Adrenal gland (tissue), 12 donors: Measurements from ENCODE around the gene RPS5. TPM values are rescaled to one million over a fixed set of nuclear protein-coding genes. Genes with fewer than 3 reads are reported as not detected.
"Not testable (repeated sequence)": the region's sequence is repeated elsewhere in the genome, so short reads cannot be mapped to it uniquely, and the experiment has no call there.

ENCODE experiments used
- DNase-seq, 7 donors: peaks; one replicate each; pipeline ENCODE4 v3.0.0-alpha.2; 2019 to 2020
- H3K27ac ChIP-seq, 5 donors: fragments of 200-600 bp; sonication (generic) in 4 of 5; 1 replicate in 3 of 5; 2 replicates in 2 of 5; pipeline versions ENCODE4 v1.5.1 to v1.8.0; 2016 to 2020; ENCODE audit warnings: mild to moderate bottlenecking in 1 of 5
- H3K27me3 ChIP-seq: fragments of 200-600 bp; 2 replicates; pipeline ENCODE4 v1.8.0; 2021
- H3K36me3 ChIP-seq, 2 donors: fragments of 200-600 bp; replicated peaks in 1 of 2; 1 replicate in 1 of 2; 2 replicates in 1 of 2; pipeline versions ENCODE4 v1.5.1 to v1.8.0; 2018 to 2022
- H3K4me1 ChIP-seq, 2 donors: fragments of 200-600 bp; replicated peaks in 1 of 2; 1 replicate in 1 of 2; 2 replicates in 1 of 2; pipeline versions ENCODE4 v1.5.1 to v1.8.0; 2018 to 2021
- H3K4me3 ChIP-seq, 4 donors: fragments of 200-600 bp; sonication (generic) in 3 of 4; one replicate each; pipeline ENCODE4 v1.5.1; 2016 to 2018
- H3K9me3 ChIP-seq, 3 donors: fragments of 200-600 bp; sonication (generic) in 1 of 3; replicated peaks in 1 of 3; 1 replicate in 2 of 3; 2 replicates in 1 of 3; pipeline versions ENCODE4 v1.5.1 to v1.8.0; 2016 to 2021
- POLR2A ChIP-seq, 2 donors: fragments of 450-650 bp; IDR thresholded peaks; one replicate each; pipeline ENCODE4 v1.6.1; 2017; ENCODE audit warnings: antibody characterized with exemption in 2 of 2, mild to moderate bottlenecking in 2 of 2, moderate library complexity in 1 of 2
- WGBS, 4 donors: extraction: QIAGEN DNeasy Blood & Tissue Kit in 2 of 4; methylation state at CpG; one replicate each; pipeline versions ENCODE4 v1.1.5 to v1.1.7; 2013 to 2017; 5-methylcytosine and 5-hydroxymethylcytosine counted together
- intact Hi-C, 2 donors: fragments of 100-400 bp; cut with DNase I; formaldehyde crosslinking; loops; one replicate each; pipeline versions ENCODE4 v1.14.1 to v1.15.0; 2022 to 2023
- polyA plus RNA-seq, 3 donors: library from polyadenylated mRNA; stranded (reverse); fragments of 200-250 nt in 2 of 3; fragments of 350-450 nt in 1 of 3; fragmentation: Illumina TruSeq in 1 of 3; extraction: RNeasy Lipid Tissue Mini Kit (QIAGEN cat#74804) in 1 of 3; gene quantifications; one replicate each; pipeline ENCODE4 v1.2.3, GENCODE V29; 2013 to 2014
- total RNA-seq, 9 donors: library from RNA; depleted of rRNA in 4 of 9; stranded (reverse); fragments of >200 nt in 4 of 9; fragments of 120-200 nt in 1 of 9; fragmentation: NEBNext Ultra II Directional in 1 of 9; extraction: Animal tissue kit (Norgen Biotek cat#: 25700) in 1 of 9; gene quantifications; one replicate each; pipeline versions ENCODE4 v1.1.0 to v1.2.4, GENCODE V29; 2013 to 2023
- TF ChIP-seq, protein P1 (sequence below), 6 experiments: fragments of 450-650 bp in 4 of 6; fragments of 200-600 bp in 2 of 6; sonication (generic) in 1 of 6; IDR thresholded peaks; 1 replicate in 5 of 6; 2 replicates in 1 of 6; pipeline versions ENCODE4 v1.5.1 to v1.8.0; 2016 to 2021; ENCODE audit warnings: antibody characterized with exemption in 6 of 6, mild to moderate bottlenecking in 2 of 6, moderate library complexity in 1 of 6
- donor health status: healthy with polysubstance abuse.
- donor health status: Bipolar disorder and iron deficiency.
- donor health status: DM: yes; HTN: yes; CAD: no.
- donor health status: DM: no; HTN: no; CAD: no.
- donor health status: DM: no; HTN: no; CAD: no.
- donor health status: DM: yes; HTN: yes; CAD: no.

RPS5 gene
- total and polyA plus RNA-seq, 12 donors = 555 to 1,999 (median 1,094) TPM

DNA sequence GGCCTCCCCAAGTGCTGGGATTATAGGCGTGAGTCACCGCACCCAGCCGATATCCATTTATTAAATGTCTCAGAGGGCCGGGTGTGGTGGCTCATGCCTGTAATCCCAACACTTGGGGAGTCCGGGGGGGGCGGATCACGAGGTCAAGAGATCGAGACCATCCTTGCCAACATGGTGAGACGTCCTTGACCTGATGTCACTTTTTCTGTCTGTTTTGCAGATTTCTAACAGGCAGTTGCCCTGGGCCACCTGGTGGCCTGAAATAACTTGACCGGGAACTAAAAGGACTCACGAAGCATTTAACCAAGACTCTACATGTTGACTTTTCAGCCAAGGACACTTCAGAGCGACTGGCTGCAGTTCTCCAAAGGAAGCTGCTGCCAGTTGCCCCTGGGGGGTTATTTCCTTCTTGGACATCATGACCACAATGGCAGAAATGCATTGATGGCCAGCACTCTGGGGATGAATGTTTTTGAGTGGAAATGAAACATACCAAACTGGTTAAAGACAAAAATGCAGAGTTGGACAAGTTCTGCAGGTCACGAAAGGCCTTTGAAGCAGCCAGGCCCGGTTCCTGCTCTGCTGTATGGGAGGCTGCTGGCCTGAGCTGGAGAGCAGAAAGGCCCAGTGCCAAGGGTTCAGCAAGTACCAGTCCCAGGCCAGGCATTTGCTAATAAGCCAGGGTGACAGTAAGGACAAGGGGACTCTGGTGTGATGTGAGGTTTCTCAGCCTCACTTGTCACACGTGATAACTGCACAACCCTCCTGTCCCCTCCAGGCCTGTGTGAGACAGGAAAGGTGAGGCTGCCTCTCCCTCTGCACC is 14.5 kb upstream of the RPS5 start:
- H3K27ac ChIP-seq = no peak overlapping the region
- intact Hi-C loops = no loop called here
- 54 to 65% (median 60%) methylated on average over 15 of the region's 15 CpGs for WGBS, 4 donors
- no peaks in the 10 kb centered on the region for H3K4me1 ChIP-seq
- peak in 1 of 7 donors; percentile 32 for DNase-seq
- no peak for TF ChIP-seq POLR2A (IDR thresholded peaks at IDR 0.05)
- TF ChIP-seq, protein P1, sequence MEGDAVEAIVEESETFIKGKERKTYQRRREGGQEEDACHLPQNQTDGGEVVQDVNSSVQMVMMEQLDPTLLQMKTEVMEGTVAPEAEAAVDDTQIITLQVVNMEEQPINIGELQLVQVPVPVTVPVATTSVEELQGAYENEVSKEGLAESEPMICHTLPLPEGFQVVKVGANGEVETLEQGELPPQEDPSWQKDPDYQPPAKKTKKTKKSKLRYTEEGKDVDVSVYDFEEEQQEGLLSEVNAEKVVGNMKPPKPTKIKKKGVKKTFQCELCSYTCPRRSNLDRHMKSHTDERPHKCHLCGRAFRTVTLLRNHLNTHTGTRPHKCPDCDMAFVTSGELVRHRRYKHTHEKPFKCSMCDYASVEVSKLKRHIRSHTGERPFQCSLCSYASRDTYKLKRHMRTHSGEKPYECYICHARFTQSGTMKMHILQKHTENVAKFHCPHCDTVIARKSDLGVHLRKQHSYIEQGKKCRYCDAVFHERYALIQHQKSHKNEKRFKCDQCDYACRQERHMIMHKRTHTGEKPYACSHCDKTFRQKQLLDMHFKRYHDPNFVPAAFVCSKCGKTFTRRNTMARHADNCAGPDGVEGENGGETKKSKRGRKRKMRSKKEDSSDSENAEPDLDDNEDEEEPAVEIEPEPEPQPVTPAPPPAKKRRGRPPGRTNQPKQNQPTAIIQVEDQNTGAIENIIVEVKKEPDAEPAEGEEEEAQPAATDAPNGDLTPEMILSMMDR (IDR thresholded peaks at IDR 0.05) = peak in 2 of 6 experiments; percentile 9 to 12
- H3K9me3 ChIP-seq = no peaks in the 10 kb centered on the region
- H3K27me3 ChIP-seq = no peaks in the 10 kb centered on the region
- no peak overlapping the region for H3K4me3 ChIP-seq
- H3K36me3 ChIP-seq = no peaks in the 10 kb centered on the region

DNA sequence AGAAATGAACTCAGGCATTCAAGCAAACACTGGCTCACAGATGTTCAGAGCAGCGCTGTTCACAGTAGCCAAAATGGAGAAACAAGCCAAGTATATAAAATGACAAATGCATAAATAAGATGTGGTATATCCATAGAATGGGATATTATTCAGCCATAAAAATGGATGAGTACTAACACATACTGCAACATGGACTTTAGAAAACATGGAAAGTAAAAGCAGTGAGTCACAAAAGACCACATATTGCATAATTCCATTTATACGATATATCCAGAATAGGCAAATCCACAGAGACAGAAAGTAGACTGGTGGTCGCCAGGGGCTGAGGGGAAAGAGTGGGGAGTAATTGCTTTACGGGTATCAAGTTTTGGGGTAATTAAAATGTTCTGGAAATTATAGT is 12.9 kb upstream of the RPS5 start:
- Histone ChIP-seq H3K27ac (no peak overlapping the region), H3K36me3 (no peaks in the 10 kb centered on the region), H3K4me3 (no peak overlapping the region), H3K27me3 (no peaks in the 10 kb centered on the region), H3K4me1 (no peaks in the 10 kb centered on the region), H3K9me3 (no peaks in the 10 kb centered on the region)
- intact Hi-C loops = no loop called here
- DNase-seq = no peak
- 77 to 83% (median 83%) methylated on average over 4 of the region's 4 CpGs for WGBS, 4 donors
- TF ChIP-seq, protein P1 (IDR thresholded peaks at IDR 0.05) = no peak
- no peak for TF ChIP-seq POLR2A (IDR thresholded peaks at IDR 0.05)

DNA sequence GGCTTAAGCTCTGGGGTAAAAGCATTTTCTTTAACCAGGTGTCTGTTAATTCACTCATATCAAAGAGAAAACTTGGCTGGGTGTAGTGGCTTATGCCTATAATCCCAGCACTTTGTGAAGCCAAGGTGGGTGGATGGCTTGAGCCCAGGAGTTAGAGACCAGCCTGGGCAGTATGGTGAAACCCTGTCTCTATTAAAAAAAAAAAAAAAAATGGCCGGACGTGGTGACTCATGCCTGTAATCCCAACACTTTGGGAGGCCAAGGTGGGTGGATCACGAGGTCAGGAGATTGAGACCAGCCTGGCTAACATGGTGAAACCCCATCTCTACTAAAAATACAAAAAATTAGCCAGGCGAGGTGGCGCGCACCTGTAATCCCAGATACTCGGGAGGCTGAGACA is 10.3 kb upstream of the RPS5 start:
- intact Hi-C loops, DNase-seq, H3K36me3 ChIP-seq, H3K27ac ChIP-seq, H3K27me3 ChIP-seq, H3K4me3 ChIP-seq, H3K9me3 ChIP-seq: not testable (repeated sequence)
- peaks cover 10 to 15% of the 10 kb centered on the region in 2 donors for H3K4me1 ChIP-seq
- WGBS, 4 donors = 71 to 92% (median 80%) methylated on average over 7 of the region's 7 CpGs

DNA sequence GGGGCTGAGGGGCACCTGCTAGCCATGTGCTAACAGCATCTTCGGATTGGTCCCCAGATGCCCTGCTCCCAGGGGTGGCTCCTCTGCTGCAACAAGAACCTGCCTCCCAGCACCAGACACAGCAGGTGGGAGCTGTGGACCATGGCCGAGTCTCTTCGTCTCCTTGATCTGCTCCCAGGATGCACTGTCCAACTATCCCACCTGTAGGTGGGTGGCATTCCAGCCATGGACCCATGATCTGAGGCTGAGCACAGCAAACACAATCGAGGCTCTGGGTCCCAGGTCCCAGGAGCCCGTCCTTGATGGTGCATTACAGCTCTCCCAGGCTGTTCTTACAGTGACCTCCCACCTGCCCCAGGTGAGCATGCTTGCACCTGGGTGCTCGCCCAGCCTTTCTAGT is 7.8 kb upstream of the RPS5 start:
- Histone ChIP-seq H3K4me3 (no peak overlapping the region), H3K4me1 (peaks cover 15 to 20% of the 10 kb centered on the region in 2 donors), H3K9me3 (no peaks in the 10 kb centered on the region), H3K27ac (no peak overlapping the region), H3K36me3 (no peaks in the 10 kb centered on the region), H3K27me3 (no peaks in the 10 kb centered on the region)
- intact Hi-C loops = no loop called here
- TF ChIP-seq POLR2A (IDR thresholded peaks at IDR 0.05) = no peak
- TF ChIP-seq, protein P1 (IDR thresholded peaks at IDR 0.05) = no peak
- WGBS, 4 donors = 73 to 95% (median 93%) methylated on average over 3 to 6 of the region's 6 CpGs
- DNase-seq = peak in 1 of 7 donors; percentile 18
